GM23338 (cell line): Measurements from ENCODE around the gene XCL2. TPM values are rescaled to one million over a fixed set of nuclear protein-coding genes. Genes with fewer than 3 reads are reported as not detected.

ENCODE experiments used
- ATAC-seq: fragments of 200-7000 bp; cut with Tn5 transposase; 3 replicates; pipeline ENCODE4 v1.9.1; 2020
- DNase-seq: peaks from one replicate; pipeline ENCODE4 v3.0.0-alpha.2; 2015; ENCODE audit warnings: low spot score
- H2AFZ ChIP-seq: fragments of 200-600 bp; sonication (generic); 2 replicates; pipeline ENCODE4 v1.8.0; 2016; ENCODE audit warnings: antibody characterized with exemption, mild to moderate bottlenecking, moderate library complexity
- H3F3A ChIP-seq: fragments of 200-600 bp; sonication (generic); replicated peaks from 2 replicates; pipeline ENCODE4 v1.8.0; 2017; ENCODE audit warnings: antibody characterized with exemption, mixed run types, low read depth
- H3K27ac ChIP-seq: fragments of 200-600 bp; sonication (generic); 2 replicates; pipeline ENCODE4 v1.6.1; 2016; ENCODE audit warnings: low read depth
- H3K27me3 ChIP-seq: fragments of 200-600 bp; sonication (generic); 2 replicates; pipeline ENCODE4 v1.8.0; 2016; ENCODE audit warnings: mild to moderate bottlenecking, mixed run types, moderate library complexity; ENCODE audit not compliant: insufficient read depth
- H3K36me3 ChIP-seq: fragments of 200-600 bp; sonication (generic); 2 replicates; pipeline ENCODE4 v1.8.0; 2016; ENCODE audit warnings: mild to moderate bottlenecking; ENCODE audit not compliant: insufficient read depth
- H3K4me1 ChIP-seq: fragments of 200-600 bp; sonication (generic); 2 replicates; pipeline ENCODE4 v1.8.0; 2016; ENCODE audit warnings: mild to moderate bottlenecking, moderate library complexity; ENCODE audit not compliant: insufficient read depth
- H3K4me2 ChIP-seq: fragments of 200-600 bp; sonication (generic); 2 replicates; pipeline ENCODE4 v1.7.1; 2017; ENCODE audit warnings: mixed run types
- H3K4me3 ChIP-seq: fragments of 200-600 bp; sonication (generic); 2 replicates; pipeline ENCODE4 v1.6.1; 2016; ENCODE audit warnings: mixed run types
- H3K79me2 ChIP-seq: fragments of 200-600 bp; sonication (generic); replicated peaks from 2 replicates; pipeline ENCODE4 v1.8.0; 2017; ENCODE audit warnings: mild to moderate bottlenecking; ENCODE audit not compliant: insufficient read depth
- H3K9me2 ChIP-seq: fragments of 200-600 bp; sonication (generic); 2 replicates; pipeline ENCODE4 v1.8.0; 2017; ENCODE audit not compliant: insufficient read depth
- H4K20me1 ChIP-seq: fragments of 200-600 bp; sonication (generic); replicated peaks from 2 replicates; pipeline ENCODE4 v1.8.0; 2017; ENCODE audit warnings: mild to moderate bottlenecking; ENCODE audit not compliant: insufficient read depth
- H3K27ac Mint-ChIP-seq: 2 replicates; pipeline ENCODE4 v1.8.0; 2020; ENCODE audit warnings: inconsistent platforms, mild to moderate bottlenecking, moderate library complexity, mixed read lengths
- H3K27me3 Mint-ChIP-seq: 3 replicates; pipeline ENCODE4 v1.8.0; 2022; ENCODE audit warnings: low read depth, mild to moderate bottlenecking, moderate library complexity, mixed read lengths, inconsistent platforms; ENCODE audit not compliant: insufficient read depth, poor library complexity
- H3K36me3 Mint-ChIP-seq: 3 replicates; pipeline ENCODE4 v1.8.0; 2021; ENCODE audit warnings: low read depth, mild to moderate bottlenecking, inconsistent platforms, moderate library complexity, mixed read lengths
- H3K4me1 Mint-ChIP-seq: 3 replicates; pipeline ENCODE4 v1.8.0; 2020; ENCODE audit warnings: mild to moderate bottlenecking, inconsistent platforms, mixed read lengths
- H3K4me3 Mint-ChIP-seq: 3 replicates; pipeline ENCODE4 v1.8.0; 2021; ENCODE audit warnings: moderate library complexity, mild to moderate bottlenecking, inconsistent platforms, mixed read lengths
- H3K9me3 Mint-ChIP-seq: 3 replicates; pipeline ENCODE4 v1.8.0; 2020; ENCODE audit warnings: moderate library complexity, mild to moderate bottlenecking, inconsistent platforms, mixed read lengths
- CREB1 ChIP-seq: fragments of 250-450 bp; sonication (Bioruptor Pico); IDR thresholded peaks from 2 replicates; pipeline ENCODE4 v1.5.0; 2020; ENCODE audit warnings: low read depth, mild to moderate bottlenecking, moderate library complexity
- EZH2 ChIP-seq: fragments of 200-600 bp; sonication (generic); IDR thresholded peaks from one replicate; pipeline ENCODE4 v1.8.0; 2017; ENCODE audit warnings: antibody characterized with exemption, mild to moderate bottlenecking, low read depth; ENCODE audit not compliant: unreplicated experiment
- EZH2phosphoT487 ChIP-seq: fragments of 200-600 bp; sonication (generic); IDR thresholded peaks from one replicate; pipeline ENCODE4 v1.8.1; 2018; ENCODE audit warnings: antibody characterized with exemption; ENCODE audit not compliant: unreplicated experiment
- NANOG ChIP-seq: IDR thresholded peaks from 2 replicates; pipeline ENCODE4 v1.6.1; 2016; ENCODE audit warnings: antibody characterized with exemption, borderline replicate concordance
- POLR2AphosphoS5 ChIP-seq: IDR thresholded peaks from 2 replicates; pipeline ENCODE4 v1.6.1; 2016; ENCODE audit warnings: antibody characterized with exemption, low read depth
- REST ChIP-seq: IDR thresholded peaks from one replicate; pipeline ENCODE4 v1.6.1; 2018; ENCODE audit warnings: antibody characterized with exemption; ENCODE audit not compliant: unreplicated experiment
- STAT1 ChIP-seq: IDR thresholded peaks from one replicate; pipeline ENCODE4 v1.6.1; 2016; ENCODE audit warnings: antibody characterized with exemption; ENCODE audit not compliant: unreplicated experiment
- ZNF114 ChIP-seq: fragments of 250-450 bp; sonication (Bioruptor Pico); IDR thresholded peaks from 2 replicates; pipeline ENCODE4 v1.5.0; 2020; ENCODE audit warnings: mild to moderate bottlenecking, moderate library complexity
- polyA plus RNA-seq: library from polyadenylated mRNA; unstranded; fragments of >200 nt; fragmentation: Nextera tagmentation; extraction: Ambion mirVana; gene quantifications from 2 replicates; pipeline ENCODE4 v1.2.1, GENCODE V29; 2016
- total RNA-seq: library from RNA; depleted of rRNA; stranded (reverse); fragments of >200 nt; shearing (Covaris generic); gene quantifications from 2 replicates; pipeline ENCODE4 v1.2.3, GENCODE V29; 2014
- TF ChIP-seq, protein P1 (sequence below): IDR thresholded peaks from 2 replicates; pipeline ENCODE4 v1.6.1; 2016; ENCODE audit warnings: antibody characterized with exemption
- TF ChIP-seq, protein P2 (sequence below): fragments of 250-450 bp; sonication (Bioruptor Pico); IDR thresholded peaks from 2 replicates; pipeline ENCODE4 v1.5.0; 2020; ENCODE audit warnings: mild to moderate bottlenecking, moderate library complexity
- TF ChIP-seq, protein P3 (sequence below), 2 experiments: fragments of 200-600 bp in 1 of 2; sonication (generic) in 1 of 2; conservative IDR thresholded peaks; 2 replicates each; pipeline versions ENCODE4 v1.5.1 to v1.6.1; 2016 to 2017; ENCODE audit warnings: antibody characterized with exemption in 2 of 2, low read depth in 2 of 2, mild to moderate bottlenecking in 2 of 2, moderate library complexity in 1 of 2

Gene XCL2
- total and polyA plus RNA-seq, 2 experiments from 2014 or later = not detected

- no peak for TF ChIP-seq POLR2AphosphoS5
- TF ChIP-seq ZNF114 (CRISPR knock-in tag) = no peak
- TF ChIP-seq, protein P1, sequence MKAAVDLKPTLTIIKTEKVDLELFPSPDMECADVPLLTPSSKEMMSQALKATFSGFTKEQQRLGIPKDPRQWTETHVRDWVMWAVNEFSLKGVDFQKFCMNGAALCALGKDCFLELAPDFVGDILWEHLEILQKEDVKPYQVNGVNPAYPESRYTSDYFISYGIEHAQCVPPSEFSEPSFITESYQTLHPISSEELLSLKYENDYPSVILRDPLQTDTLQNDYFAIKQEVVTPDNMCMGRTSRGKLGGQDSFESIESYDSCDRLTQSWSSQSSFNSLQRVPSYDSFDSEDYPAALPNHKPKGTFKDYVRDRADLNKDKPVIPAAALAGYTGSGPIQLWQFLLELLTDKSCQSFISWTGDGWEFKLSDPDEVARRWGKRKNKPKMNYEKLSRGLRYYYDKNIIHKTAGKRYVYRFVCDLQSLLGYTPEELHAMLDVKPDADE = no peak
- TF ChIP-seq REST = no peak
These were observed 45.4 kb upstream of the XCL2 start (continued) for GRCh38 chr1:168589167-168589566.

DNA sequence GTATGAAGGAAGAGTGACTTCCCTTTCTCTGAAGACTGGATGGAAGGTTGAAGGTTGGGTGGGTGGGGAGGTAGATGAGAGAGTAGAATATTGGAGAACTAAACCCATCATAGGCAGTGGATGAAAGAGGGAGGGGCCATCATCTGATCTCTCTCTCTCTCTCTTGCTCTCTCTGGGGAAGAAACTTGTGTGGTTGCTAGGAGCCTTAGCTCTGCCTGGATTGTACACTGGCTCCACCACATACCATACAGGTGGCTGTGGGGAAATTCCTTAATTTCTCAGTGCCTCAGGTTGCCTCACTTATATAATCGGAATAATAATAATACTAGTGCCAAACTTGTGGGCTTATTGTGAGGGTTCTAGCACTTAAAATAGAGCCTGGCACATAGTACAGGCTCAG lies 42.1 kb upstream of the XCL2 start:
- Histone ChIP-seq H2AFZ (0 out of 2 replicates have a peak overlapping the region, but pooled peaks have one; percentile 7), H3K27ac (no peak overlapping the region), H4K20me1 (no peaks in the 10 kb centered on the region), H3K79me2 (no peaks in the 10 kb centered on the region), H3K4me2 (no peak overlapping the region), H3K36me3 (no peaks in the 10 kb centered on the region), H3K27me3 (no peaks in the 10 kb centered on the region), H3K9me2 (peaks cover 5% of the 10 kb centered on the region; the same call in 1 of the 2 replicates), H3K4me3 (no peak overlapping the region), H3F3A (no peaks in the 10 kb centered on the region), H3K4me1 (no peaks in the 10 kb centered on the region)
- DNase-seq (no peak), ATAC-seq (no peak)
- Mint-ChIP-seq H3K4me1 (peaks cover 9% of the 10 kb centered on the region; the same call in 2 of the 3 replicates), H3K9me3 (no peaks in the 10 kb centered on the region; the same call in 1 of the 3 replicates), H3K4me3 (no peak overlapping the region), H3K36me3 (no peaks in the 10 kb centered on the region), H3K27me3 (no peaks in the 10 kb centered on the region), H3K27ac (no peak overlapping the region)
- no peak for TF ChIP-seq EZH2phosphoT487
- TF ChIP-seq STAT1 = no peak
- TF ChIP-seq ZNF114 (CRISPR knock-in tag) = no peak
- no peak for TF ChIP-seq POLR2AphosphoS5
- no peak for TF ChIP-seq NANOG
- no peak for TF ChIP-seq EZH2
- TF ChIP-seq, protein P2, sequence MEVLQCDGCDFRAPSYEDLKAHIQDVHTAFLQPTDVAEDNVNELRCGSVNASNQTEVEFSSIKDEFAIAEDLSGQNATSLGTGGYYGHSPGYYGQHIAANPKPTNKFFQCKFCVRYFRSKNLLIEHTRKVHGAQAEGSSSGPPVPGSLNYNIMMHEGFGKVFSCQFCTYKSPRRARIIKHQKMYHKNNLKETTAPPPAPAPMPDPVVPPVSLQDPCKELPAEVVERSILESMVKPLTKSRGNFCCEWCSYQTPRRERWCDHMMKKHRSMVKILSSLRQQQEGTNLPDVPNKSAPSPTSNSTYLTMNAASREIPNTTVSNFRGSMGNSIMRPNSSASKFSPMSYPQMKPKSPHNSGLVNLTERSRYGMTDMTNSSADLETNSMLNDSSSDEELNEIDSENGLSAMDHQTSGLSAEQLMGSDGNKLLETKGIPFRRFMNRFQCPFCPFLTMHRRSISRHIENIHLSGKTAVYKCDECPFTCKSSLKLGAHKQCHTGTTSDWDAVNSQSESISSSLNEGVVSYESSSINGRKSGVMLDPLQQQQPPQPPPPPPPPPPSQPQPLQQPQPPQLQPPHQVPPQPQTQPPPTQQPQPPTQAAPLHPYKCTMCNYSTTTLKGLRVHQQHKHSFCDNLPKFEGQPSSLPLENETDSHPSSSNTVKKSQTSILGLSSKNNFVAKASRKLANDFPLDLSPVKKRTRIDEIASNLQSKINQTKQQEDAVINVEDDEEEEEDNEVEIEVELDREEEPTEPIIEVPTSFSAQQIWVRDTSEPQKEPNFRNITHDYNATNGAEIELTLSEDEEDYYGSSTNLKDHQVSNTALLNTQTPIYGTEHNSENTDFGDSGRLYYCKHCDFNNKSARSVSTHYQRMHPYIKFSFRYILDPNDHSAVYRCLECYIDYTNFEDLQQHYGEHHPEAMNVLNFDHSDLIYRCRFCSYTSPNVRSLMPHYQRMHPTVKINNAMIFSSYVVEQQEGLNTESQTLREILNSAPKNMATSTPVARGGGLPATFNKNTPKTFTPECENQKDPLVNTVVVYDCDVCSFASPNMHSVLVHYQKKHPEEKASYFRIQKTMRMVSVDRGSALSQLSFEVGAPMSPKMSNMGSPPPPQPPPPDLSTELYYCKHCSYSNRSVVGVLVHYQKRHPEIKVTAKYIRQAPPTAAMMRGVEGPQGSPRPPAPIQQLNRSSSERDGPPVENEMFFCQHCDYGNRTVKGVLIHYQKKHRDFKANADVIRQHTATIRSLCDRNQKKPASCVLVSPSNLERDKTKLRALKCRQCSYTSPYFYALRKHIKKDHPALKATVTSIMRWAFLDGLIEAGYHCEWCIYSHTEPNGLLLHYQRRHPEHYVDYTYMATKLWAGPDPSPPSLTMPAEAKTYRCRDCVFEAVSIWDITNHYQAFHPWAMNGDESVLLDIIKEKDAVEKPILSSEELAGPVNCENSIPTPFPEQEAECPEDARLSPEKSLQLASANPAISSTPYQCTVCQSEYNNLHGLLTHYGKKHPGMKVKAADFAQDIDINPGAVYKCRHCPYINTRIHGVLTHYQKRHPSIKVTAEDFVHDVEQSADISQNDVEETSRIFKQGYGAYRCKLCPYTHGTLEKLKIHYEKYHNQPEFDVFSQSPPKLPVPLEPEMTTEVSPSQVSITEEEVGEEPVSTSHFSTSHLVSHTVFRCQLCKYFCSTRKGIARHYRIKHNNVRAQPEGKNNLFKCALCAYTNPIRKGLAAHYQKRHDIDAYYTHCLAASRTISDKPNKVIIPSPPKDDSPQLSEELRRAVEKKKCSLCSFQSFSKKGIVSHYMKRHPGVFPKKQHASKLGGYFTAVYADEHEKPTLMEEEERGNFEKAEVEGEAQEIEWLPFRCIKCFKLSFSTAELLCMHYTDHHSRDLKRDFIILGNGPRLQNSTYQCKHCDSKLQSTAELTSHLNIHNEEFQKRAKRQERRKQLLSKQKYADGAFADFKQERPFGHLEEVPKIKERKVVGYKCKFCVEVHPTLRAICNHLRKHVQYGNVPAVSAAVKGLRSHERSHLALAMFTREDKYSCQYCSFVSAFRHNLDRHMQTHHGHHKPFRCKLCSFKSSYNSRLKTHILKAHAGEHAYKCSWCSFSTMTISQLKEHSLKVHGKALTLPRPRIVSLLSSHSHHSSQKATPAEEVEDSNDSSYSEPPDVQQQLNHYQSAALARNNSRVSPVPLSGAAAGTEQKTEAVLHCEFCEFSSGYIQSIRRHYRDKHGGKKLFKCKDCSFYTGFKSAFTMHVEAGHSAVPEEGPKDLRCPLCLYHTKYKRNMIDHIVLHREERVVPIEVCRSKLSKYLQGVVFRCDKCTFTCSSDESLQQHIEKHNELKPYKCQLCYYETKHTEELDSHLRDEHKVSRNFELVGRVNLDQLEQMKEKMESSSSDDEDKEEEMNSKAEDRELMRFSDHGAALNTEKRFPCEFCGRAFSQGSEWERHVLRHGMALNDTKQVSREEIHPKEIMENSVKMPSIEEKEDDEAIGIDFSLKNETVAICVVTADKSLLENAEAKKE (CRISPR knock-in tag) = no peak
- TF ChIP-seq, protein P3, sequence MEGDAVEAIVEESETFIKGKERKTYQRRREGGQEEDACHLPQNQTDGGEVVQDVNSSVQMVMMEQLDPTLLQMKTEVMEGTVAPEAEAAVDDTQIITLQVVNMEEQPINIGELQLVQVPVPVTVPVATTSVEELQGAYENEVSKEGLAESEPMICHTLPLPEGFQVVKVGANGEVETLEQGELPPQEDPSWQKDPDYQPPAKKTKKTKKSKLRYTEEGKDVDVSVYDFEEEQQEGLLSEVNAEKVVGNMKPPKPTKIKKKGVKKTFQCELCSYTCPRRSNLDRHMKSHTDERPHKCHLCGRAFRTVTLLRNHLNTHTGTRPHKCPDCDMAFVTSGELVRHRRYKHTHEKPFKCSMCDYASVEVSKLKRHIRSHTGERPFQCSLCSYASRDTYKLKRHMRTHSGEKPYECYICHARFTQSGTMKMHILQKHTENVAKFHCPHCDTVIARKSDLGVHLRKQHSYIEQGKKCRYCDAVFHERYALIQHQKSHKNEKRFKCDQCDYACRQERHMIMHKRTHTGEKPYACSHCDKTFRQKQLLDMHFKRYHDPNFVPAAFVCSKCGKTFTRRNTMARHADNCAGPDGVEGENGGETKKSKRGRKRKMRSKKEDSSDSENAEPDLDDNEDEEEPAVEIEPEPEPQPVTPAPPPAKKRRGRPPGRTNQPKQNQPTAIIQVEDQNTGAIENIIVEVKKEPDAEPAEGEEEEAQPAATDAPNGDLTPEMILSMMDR (conservative IDR thresholded peaks at IDR 0.05; ENCODE audit: low read depth in 2 of 2) = no peak
- TF ChIP-seq CREB1 (CRISPR knock-in tag) = no peak
